Colonic mucosa (tissue), 4 donors: ENCODE results near the gene HINT3. TPM values are rescaled to one million over a fixed set of nuclear protein-coding genes. Genes with fewer than 3 reads are reported as not detected.
"Not testable (repeated sequence)": the region's sequence is repeated elsewhere in the genome, so short reads cannot be mapped to it uniquely, and the experiment has no call there.

Experiments
- DNase-seq: peaks from one replicate; pipeline ENCODE4 v3.0.0-alpha.2; 2020
- H3K27ac ChIP-seq: fragments of 200-600 bp; one replicate; pipeline ENCODE4 v1.8.0; 2021
- H3K27me3 ChIP-seq: fragments of 200-600 bp; one replicate; pipeline ENCODE4 v1.8.0; 2021
- H3K36me3 ChIP-seq: fragments of 200-600 bp; one replicate; pipeline ENCODE4 v1.8.0; 2021
- H3K4me1 ChIP-seq: fragments of 200-600 bp; one replicate; pipeline ENCODE4 v1.8.0; 2021; ENCODE audit warnings: mild to moderate bottlenecking
- H3K4me3 ChIP-seq: fragments of 200-600 bp; one replicate; pipeline ENCODE4 v1.8.0; 2021
- H3K9ac ChIP-seq, 2 donors: one replicate each; pipeline ENCODE4 v1.7.0; 2013; ENCODE audit warnings: control low read depth in 2 of 2, low read depth in 2 of 2, low read length in 2 of 2
- H3K9me3 ChIP-seq: fragments of 200-600 bp; one replicate; pipeline ENCODE4 v1.8.0; 2021
- CTCF ChIP-seq: fragments of 200-600 bp; IDR thresholded peaks from one replicate; pipeline ENCODE4 v1.8.0; 2022; ENCODE audit warnings: antibody characterized with exemption, mild to moderate bottlenecking
- intact Hi-C: fragments of 100-400 bp; cut with DNase I; formaldehyde crosslinking; loops from one replicate; pipeline ENCODE4 v1.14.1; 2022
- total RNA-seq, 2 donors: library from RNA; stranded (reverse); fragmentation: NEBNext Ultra II Directional in 1 of 2; extraction: Animal tissue kit (Norgen Biotek cat#: 25700) in 1 of 2; gene quantifications; one replicate each; pipeline ENCODE4 v1.2.1, GENCODE V29; 2021
- donor health status: healthy.
- donor health status: DM: no; HTN: no; CAD: no.
- donor health status: DM: no; HTN: no; CAD: no.

HINT3 gene
- total RNA-seq, 2 donors from 2014 or later: 17.1 to 38.5 TPM

- Histone ChIP-seq H3K27me3 (no peaks in the 10 kb centered on the region), H3K27ac (no peak overlapping the region), H3K36me3 (no peaks in the 10 kb centered on the region), H3K9ac (no peak overlapping the region), H3K4me1 (no peaks in the 10 kb centered on the region), H3K4me3 (no peak overlapping the region), H3K9me3 (no peaks in the 10 kb centered on the region)
- intact Hi-C loops: no loop called here
- TF ChIP-seq CTCF: no peak
- no peak for DNase-seq
These were observed 10.0 kb downstream of the HINT3 start for GRCh38 chr6:125966569-125966968.

GRCh38 chr6:125968493-125968892 lies 11.9 kb downstream of the HINT3 start:
- intact Hi-C loops: no loop called here
- Histone ChIP-seq H3K9ac (no peak overlapping the region), H3K9me3 (no peaks in the 10 kb centered on the region), H3K36me3 (no peaks in the 10 kb centered on the region), H3K27ac (no peak overlapping the region), H3K4me3 (no peak overlapping the region), H3K27me3 (no peaks in the 10 kb centered on the region), H3K4me1 (no peaks in the 10 kb centered on the region)
- no peak for TF ChIP-seq CTCF
- no peak for DNase-seq

- intact Hi-C loops: no loop called here
- Histone ChIP-seq H3K9me3 (no peaks in the 10 kb centered on the region), H3K9ac (no peak overlapping the region), H3K36me3 (no peaks in the 10 kb centered on the region), H3K27me3 (no peaks in the 10 kb centered on the region), H3K4me3 (no peak overlapping the region), H3K27ac (no peak overlapping the region), H3K4me1 (no peaks in the 10 kb centered on the region)
- TF ChIP-seq CTCF: no peak
- no peak for DNase-seq
These were observed 14.2 kb downstream of the HINT3 start for GRCh38 chr6:125970760-125971159.

GRCh38 chr6:125972478-125972877 lies 15.9 kb downstream of the HINT3 start:
- H3K27ac ChIP-seq, H3K9me3 ChIP-seq, H3K4me1 ChIP-seq, intact Hi-C loops, DNase-seq, H3K27me3 ChIP-seq, H3K36me3 ChIP-seq, H3K4me3 ChIP-seq, H3K9ac ChIP-seq: not testable (repeated sequence)

GRCh38 chr6:125974214-125974866 lies 17.8 kb downstream of the HINT3 start:
- intact Hi-C loops: no loop called here
- TF ChIP-seq CTCF: peak; percentile 36

GRCh38 chr6:125979101-125979500 lies 22.5 kb downstream of the HINT3 start:
- TF ChIP-seq CTCF: no peak
- no peaks in the 10 kb centered on the region for H3K36me3 ChIP-seq

More at GRCh38 chr6:125974214-125974866, 17.8 kb downstream of the HINT3 start:
- no peaks in the 10 kb centered on the region for H3K36me3 ChIP-seq
- no peak for DNase-seq
- no peak overlapping the region for H3K27ac ChIP-seq
- H3K4me3 ChIP-seq: no peak overlapping the region
- no peak overlapping the region for H3K9ac ChIP-seq
- H3K9me3 ChIP-seq: no peaks in the 10 kb centered on the region
- no peaks in the 10 kb centered on the region for H3K27me3 ChIP-seq
- H3K4me1 ChIP-seq: no peaks in the 10 kb centered on the region

More at GRCh38 chr6:125979101-125979500, 22.5 kb downstream of the HINT3 start:
- DNase-seq: no peak
- Histone ChIP-seq H3K4me1 (no peaks in the 10 kb centered on the region), H3K27ac (no peak overlapping the region), H3K27me3 (no peaks in the 10 kb centered on the region), H3K9me3 (no peaks in the 10 kb centered on the region), H3K9ac (no peak overlapping the region), H3K4me3 (no peak overlapping the region)
- intact Hi-C loops: no loop called here
